IMR-90 (cell line): ENCODE measurements around the gene ARMH4. TPM values are rescaled to one million over a fixed set of nuclear protein-coding genes. Genes with fewer than 3 reads are reported as not detected.

ENCODE experiments used
- ATAC-seq: fragments of 200-7000 bp; cut with Tn5 transposase; 2 replicates; pipeline ENCODE4 v1.9.1; 2020; ENCODE audit warnings: low read depth, mild to moderate bottlenecking, moderate library complexity
- BruUV-seq: library from RNA; stranded (reverse); fragments of 400-500 nt; replicated peaks from 2 replicates; lab custom pipeline; 2021; lab: Mats Ljungman, UMichigan
- CTCF ChIA-PET: fragments of 300-600 bp; formaldehyde crosslinking; extraction: SDS; loops from one replicate; lab custom pipeline; 2021; ENCODE audit warnings: antibody characterized with exemption; lab: Yijun Ruan, JAX
- POLR2A ChIA-PET: fragments of 300-600 bp; sonication (Branson Sonifier 250); formaldehyde crosslinking; loops from one replicate; lab custom pipeline; 2022; ENCODE audit warnings: antibody characterized with exemption; ENCODE audit not compliant: unreplicated experiment; lab: Charles Lee
- DNase-seq: peaks from one replicate; pipeline ENCODE4 v3.0.0; 2013
- H2AFZ ChIP-seq: replicated peaks from 2 replicates; pipeline ENCODE3; 2013; ENCODE audit warnings: low read length, mild to moderate bottlenecking; ENCODE audit not compliant: poor library complexity
- H2AK5ac ChIP-seq: 2 replicates; pipeline ENCODE4 v1.6.1; 2013; ENCODE audit warnings: low read depth, low read length, inconsistent platforms
- H2AK9ac ChIP-seq: replicated peaks from 2 replicates; pipeline ENCODE3; 2013; ENCODE audit warnings: mild to moderate bottlenecking, low read depth, low read length, moderate library complexity; ENCODE audit not compliant: poor library complexity
- H2BK120ac ChIP-seq: 2 replicates; pipeline ENCODE4 v1.6.1; 2013; ENCODE audit warnings: low read depth, low read length, inconsistent platforms
- H2BK15ac ChIP-seq: 3 replicates; pipeline ENCODE4 v1.6.1; 2013; ENCODE audit warnings: low read depth, low read length, inconsistent platforms
- H2BK20ac ChIP-seq: 2 replicates; pipeline ENCODE4 v1.6.1; 2013; ENCODE audit warnings: low read depth, mild to moderate bottlenecking, inconsistent platforms, low read length, moderate library complexity
- H2BK5ac ChIP-seq: 2 replicates; pipeline ENCODE4 v1.6.1; 2013; ENCODE audit warnings: mild to moderate bottlenecking, low read depth, low read length, inconsistent platforms; ENCODE audit not compliant: poor library complexity, severe bottlenecking
- H3K14ac ChIP-seq: replicated peaks from 2 replicates; pipeline ENCODE4 v1.6.1; 2013; ENCODE audit warnings: low read depth, low read length, inconsistent platforms
- H3K18ac ChIP-seq: 2 replicates; pipeline ENCODE4 v1.6.1; 2013; ENCODE audit warnings: low read depth, low read length, control low read depth
- H3K23ac ChIP-seq: 2 replicates; pipeline ENCODE4 v1.6.1; 2013; ENCODE audit warnings: low read depth, low read length, inconsistent platforms
- H3K27ac ChIP-seq: 2 replicates; pipeline ENCODE4 v1.5.1; 2013; ENCODE audit warnings: mild to moderate bottlenecking, control low read depth, low read length; ENCODE audit not compliant: insufficient read depth
- H3K27me3 ChIP-seq: 2 replicates; pipeline ENCODE4 v1.6.1; 2013; ENCODE audit warnings: low read length; ENCODE audit not compliant: control insufficient read depth, insufficient read depth
- H3K36me3 ChIP-seq: 2 replicates; pipeline ENCODE4 v1.6.1; 2013; ENCODE audit warnings: low read length, mixed read lengths; ENCODE audit not compliant: control insufficient read depth, insufficient read depth
- H3K4ac ChIP-seq: 2 replicates; pipeline ENCODE4 v1.6.1; 2013; ENCODE audit warnings: low read depth, low read length, inconsistent platforms
- H3K4me1 ChIP-seq: 2 replicates; pipeline ENCODE4 v1.6.1; 2013; ENCODE audit warnings: low read length, mixed read lengths; ENCODE audit not compliant: control insufficient read depth, insufficient read depth
- H3K4me2 ChIP-seq: 2 replicates; pipeline ENCODE4 v1.6.1; 2013; ENCODE audit warnings: low read depth, mild to moderate bottlenecking, control low read depth, low read length, moderate library complexity
- H3K4me3 ChIP-seq: 2 replicates; pipeline ENCODE4 v1.5.1; 2013; ENCODE audit warnings: low read depth, mild to moderate bottlenecking, control low read depth, low read length, moderate library complexity; ENCODE audit not compliant: insufficient read depth
- H3K56ac ChIP-seq: 2 replicates; pipeline ENCODE4 v1.6.1; 2013; ENCODE audit warnings: low read length, inconsistent platforms; ENCODE audit not compliant: insufficient read depth; ENCODE audit errors: extremely low read depth
- H3K79me1 ChIP-seq, 2 experiments: 2 replicates each; pipeline ENCODE4 v1.6.1; 2013; ENCODE audit warnings: low read length in 2 of 2, inconsistent platforms in 1 of 2, low read depth in 1 of 2
- H3K9ac ChIP-seq: 2 replicates; pipeline ENCODE4 v1.6.1; 2013; ENCODE audit warnings: low read depth, low read length, control low read depth
- H3K9me1 ChIP-seq: 2 replicates; pipeline ENCODE4 v1.6.1; 2013; ENCODE audit warnings: low read length, inconsistent platforms; ENCODE audit not compliant: insufficient read depth
- H3K9me3 ChIP-seq: 2 replicates; pipeline ENCODE4 v1.6.1; 2013; ENCODE audit warnings: low read length; ENCODE audit not compliant: control insufficient read depth, insufficient read depth
- H4K20me1 ChIP-seq: 2 replicates; pipeline ENCODE4 v1.6.1; 2013; ENCODE audit warnings: low read length, inconsistent platforms; ENCODE audit not compliant: insufficient read depth
- H4K5ac ChIP-seq: 2 replicates; pipeline ENCODE4 v1.6.1; 2013; ENCODE audit warnings: mild to moderate bottlenecking, low read depth, low read length, control low read depth
- H4K8ac ChIP-seq, 2 experiments: 2 replicates each; pipeline ENCODE4 v1.6.1; 2013; ENCODE audit warnings: low read depth in 2 of 2, low read length in 2 of 2, control low read depth in 1 of 2, inconsistent platforms in 1 of 2
- H4K91ac ChIP-seq: 2 replicates; pipeline ENCODE4 v1.6.1; 2013; ENCODE audit warnings: low read depth, low read length, inconsistent platforms; ENCODE audit not compliant: insufficient read depth
- BHLHE40 ChIP-seq: fragments of 150-350 bp; IDR thresholded peaks from 2 replicates; pipeline ENCODE4 v1.6.1; 2016; ENCODE audit warnings: mild to moderate bottlenecking, low read depth, low read length
- CEBPB ChIP-seq: IDR thresholded peaks from 2 replicates; pipeline ENCODE4 v1.6.1; 2012; ENCODE audit warnings: low read depth, low read length, improper control_type of control experiment
- FOS ChIP-seq: fragments of 150-350 bp; IDR thresholded peaks from 2 replicates; pipeline ENCODE4 v1.6.1; 2016; ENCODE audit warnings: low read depth, low read length
- RCOR1 ChIP-seq: IDR thresholded peaks from 2 replicates; pipeline ENCODE4 v1.6.1; 2012; ENCODE audit warnings: mild to moderate bottlenecking, low read length, improper control_type of control experiment; ENCODE audit not compliant: insufficient replicate concordance
- WGBS, 2 experiments: methylation state at CpG; one replicate each; pipeline versions ENCODE4 v1.1.5 to v1.1.7; 2013; ENCODE audit warnings: missing lambda C conversion rate in 2 of 2; ENCODE audit not compliant: insufficient read length in 1 of 2; ENCODE audit errors: extremely low coverage in 2 of 2; 5-methylcytosine and 5-hydroxymethylcytosine counted together
- dilution Hi-C: fragments of 300-500 bp; cut with HindIII; formaldehyde crosslinking; loops from one replicate; pipeline ENCODE4 v1.14.3; 2018; ENCODE audit warnings: low sequenced_read_pairs; ENCODE audit not compliant: unreplicated experiment
- in situ Hi-C: fragments of 300-500 bp; cut with MboI; formaldehyde crosslinking; loops from 3 replicates; pipeline ENCODE4 v1.14.3; 2019; ENCODE audit warnings: low sequenced_read_pairs, inconsistent platforms, mixed read lengths
- intact Hi-C: fragments of 100-400 bp; cut with micrococcal nuclease; formaldehyde crosslinking; loops from 2 replicates; pipeline ENCODE4 v1.10.0; 2022
- polyA plus RNA-seq, 3 experiments: library from polyadenylated mRNA; depleted of rRNA; stranded (reverse); fragments of >200 nt; gene quantifications; 2 replicates each; pipeline ENCODE4 v1.2.3, GENCODE V29; 2012; ENCODE audit warnings: low replicate concordance in 1 of 3
- total RNA-seq: library from RNA; depleted of rRNA; stranded (reverse); fragments of >200 nt; gene quantifications from 2 replicates; pipeline ENCODE4 v1.2.3, GENCODE V29; 2012

Gene ARMH4
- total and polyA plus RNA-seq, 2 of the 4 experiments (the other 2 are of a cell fraction): 4.6 to 5.6 TPM

DNA sequence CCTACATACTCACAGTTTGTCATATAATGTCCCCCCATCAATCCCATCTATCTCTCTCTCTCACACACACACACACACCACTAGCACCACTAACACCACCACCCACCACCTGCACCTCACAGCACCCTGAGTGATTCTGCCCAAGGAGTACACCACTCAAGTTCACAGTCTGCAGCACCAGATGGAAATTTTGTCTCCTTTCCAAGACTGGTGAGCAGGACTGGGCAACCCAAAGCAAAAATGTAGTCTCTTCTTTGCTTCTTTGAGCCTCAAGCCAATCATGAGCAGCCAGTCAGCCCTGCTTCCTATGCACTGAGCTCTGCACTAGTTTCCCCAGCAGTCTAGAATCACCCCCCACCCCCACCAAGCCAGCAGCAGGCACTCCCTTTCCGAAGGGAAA, 15.0 kb upstream of the ARMH4 start:
- H3K56ac ChIP-seq: no peak overlapping the region

More for the DNA sequence above, 15.0 kb upstream of the ARMH4 start:
- ChIA-PET CTCF (interaction anchor here (0.9 to 1.1 kb wide), 2 partner anchors 34 to 60 kb away, joined by 3 to 6 read pairs; no protein-coding TSS in a partner anchor), POLR2A (no interaction called here)
- WGBS, 2 experiments: 0% methylated on average over 1 of the region's 1 CpG; no CpG with 5 or more reads in 1 of the 2 experiments
- no peaks in the 10 kb centered on the region for H4K20me1 ChIP-seq
- no peaks in the 10 kb centered on the region for H3K9me3 ChIP-seq
- no peak overlapping the region for H2AK9ac ChIP-seq
- no peak overlapping the region for H3K18ac ChIP-seq
- TF ChIP-seq CEBPB: no peak
- TF ChIP-seq FOS: no peak
- no peak for TF ChIP-seq BHLHE40
- no peak for TF ChIP-seq RCOR1
- H2AFZ ChIP-seq: no peak overlapping the region
- no peak overlapping the region for H3K14ac ChIP-seq
- ATAC-seq (no peak), DNase-seq (no peak)
- H4K8ac ChIP-seq: no peak overlapping the region
- H3K9me1 ChIP-seq: no peaks in the 10 kb centered on the region
- H3K4me3 ChIP-seq: no peak overlapping the region
- no peak overlapping the region for H2AK5ac ChIP-seq
- dilution Hi-C loops (no loop called here), in situ Hi-C loops (no loop called here), intact Hi-C loops (no loop called here)
- no peaks in the 10 kb centered on the region for H3K79me1 ChIP-seq
- no peak overlapping the region for H2BK120ac ChIP-seq
- H3K4me1 ChIP-seq: no peaks in the 10 kb centered on the region
- H3K23ac ChIP-seq: no peak overlapping the region
- H3K9ac ChIP-seq: no peak overlapping the region
- H4K5ac ChIP-seq: no peak overlapping the region
- H3K27me3 ChIP-seq: peaks cover 3% of the 10 kb centered on the region
- no peak overlapping the region for H3K4ac ChIP-seq
- H2BK5ac ChIP-seq: no peak overlapping the region
- no peak overlapping the region for H3K27ac ChIP-seq
- H4K91ac ChIP-seq: no peak overlapping the region
- H3K36me3 ChIP-seq: no peaks in the 10 kb centered on the region
- no peak overlapping the region for H2BK20ac ChIP-seq
- no peak overlapping the region for H2BK15ac ChIP-seq
- no peak overlapping the region for H3K4me2 ChIP-seq
- BruUV-seq: no TSS peak
